Measurements from ENCODE around the gene GRM7.

GRM7 gene

DNA sequence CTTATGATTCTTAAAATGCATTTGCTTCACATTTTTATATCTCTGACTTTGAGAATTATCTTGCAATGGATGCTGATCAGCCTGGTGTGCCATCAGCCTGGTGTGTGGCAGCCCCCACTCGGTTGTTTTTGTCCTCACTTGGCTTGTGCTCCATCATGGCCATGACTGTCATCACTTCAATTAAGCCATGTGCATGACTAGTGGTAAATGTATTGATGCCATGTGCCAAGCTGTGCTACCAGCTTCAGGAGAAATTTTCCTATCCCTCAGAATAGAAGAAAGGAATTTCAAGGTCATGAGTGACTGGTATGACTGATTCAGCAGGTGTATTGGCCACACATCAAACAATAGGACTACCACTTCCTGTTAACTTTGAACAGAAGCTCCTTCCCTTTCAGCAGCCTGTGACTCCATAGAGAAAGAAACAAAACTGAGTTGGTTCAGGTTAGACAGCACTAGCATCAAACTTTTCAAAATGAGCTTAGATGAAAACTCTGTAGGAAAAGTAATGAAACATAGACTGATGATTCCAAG lies 251.7 kb downstream of the GRM7 start:
- in situ Hi-C loops (cut with MboI; ENCODE audit: low sequenced_read_pairs) = no loop called here

DNA sequence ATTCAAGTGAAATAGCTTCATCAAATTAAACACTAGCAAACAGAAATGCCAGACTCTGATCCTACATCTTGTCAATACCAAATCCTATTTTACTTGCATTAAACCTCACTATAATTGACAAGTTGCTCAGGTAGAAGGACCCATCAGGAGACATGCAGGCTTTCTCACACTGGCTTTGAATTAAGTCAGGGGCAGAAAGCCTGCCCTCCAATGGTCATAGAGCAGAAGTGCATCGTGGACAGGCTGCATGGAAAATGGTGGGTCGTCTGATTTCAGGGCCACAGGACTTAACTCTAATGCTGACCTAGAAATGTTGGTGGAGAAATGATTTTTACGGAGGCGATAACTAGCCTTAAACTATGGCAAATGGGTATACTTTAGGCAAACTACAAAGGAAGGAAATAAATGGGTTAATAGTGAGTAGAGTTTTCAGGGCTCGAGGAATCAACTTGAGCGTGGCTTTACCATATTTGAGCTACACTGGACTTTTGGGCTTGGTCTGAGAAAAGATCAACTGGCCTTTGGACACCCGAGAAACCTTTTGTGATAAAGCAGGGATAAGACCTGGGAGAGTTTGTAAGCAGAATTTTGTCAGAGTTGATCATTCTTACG lies 283.9 kb downstream of the GRM7 start:
- in situ Hi-C loops (cut with MboI; ENCODE audit: low sequenced_read_pairs) = no loop called here

DNA sequence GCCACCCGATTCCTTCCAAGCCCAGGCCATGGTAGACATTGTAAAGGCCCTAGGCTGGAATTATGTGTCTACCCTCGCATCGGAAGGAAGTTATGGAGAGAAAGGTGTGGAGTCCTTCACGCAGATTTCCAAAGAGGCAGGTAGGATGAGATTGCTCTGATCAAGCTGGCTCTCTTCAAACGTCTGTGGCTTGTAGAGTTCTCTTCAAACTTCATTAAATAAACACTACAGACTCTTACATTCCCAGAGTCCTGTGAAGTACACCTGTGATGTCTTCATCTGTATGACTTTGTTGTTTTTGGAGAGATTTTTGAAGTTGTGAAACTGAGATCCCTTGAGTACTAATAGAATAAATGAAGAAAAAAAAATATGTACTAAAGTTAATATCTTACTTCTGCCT lies 285.6 kb downstream of the GRM7 start:
- in situ Hi-C loops (cut with MboI; ENCODE audit: low sequenced_read_pairs) = no loop called here

DNA sequence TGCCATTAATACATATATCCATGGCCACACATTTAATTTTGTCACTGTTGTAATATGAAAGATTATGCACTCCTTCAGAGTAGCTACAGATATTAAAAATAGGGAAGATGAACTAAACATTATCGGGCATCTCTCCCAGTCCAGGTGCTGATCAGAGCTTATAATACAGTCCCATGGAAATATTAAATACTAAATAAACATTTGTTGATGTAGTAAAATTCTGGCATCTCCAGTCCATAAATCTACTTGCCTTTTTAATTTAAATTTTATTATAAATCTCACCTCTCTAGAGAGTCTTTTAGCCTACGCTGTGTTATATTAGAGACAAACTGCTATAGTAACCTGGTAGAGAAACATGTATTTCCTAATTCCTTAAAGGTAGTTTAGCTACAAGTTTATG lies 297.6 kb downstream of the GRM7 start:
- in situ Hi-C loops (cut with MboI; ENCODE audit: low sequenced_read_pairs) = no loop called here

DNA sequence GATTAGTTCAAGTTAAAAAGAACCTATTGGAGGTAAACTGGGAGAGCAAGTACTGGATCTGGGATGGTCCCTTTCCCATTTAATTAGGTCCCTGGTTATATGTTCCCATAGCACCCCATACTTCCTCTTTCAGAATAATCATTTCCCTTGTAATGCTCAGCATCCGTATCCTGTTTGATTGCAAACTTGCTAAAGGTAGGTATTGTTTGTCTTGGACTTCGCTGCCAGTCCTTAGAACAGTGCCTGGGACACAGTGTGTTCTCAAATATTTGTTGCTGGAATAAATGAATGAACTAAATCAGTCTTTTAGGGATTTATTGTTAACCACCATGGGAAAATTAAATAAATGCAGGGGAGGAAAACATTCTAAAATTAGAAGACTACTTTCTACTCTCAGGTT lies 299.8 kb downstream of the GRM7 start:
- in situ Hi-C loops (cut with MboI; ENCODE audit: low sequenced_read_pairs) = no loop called here

DNA sequence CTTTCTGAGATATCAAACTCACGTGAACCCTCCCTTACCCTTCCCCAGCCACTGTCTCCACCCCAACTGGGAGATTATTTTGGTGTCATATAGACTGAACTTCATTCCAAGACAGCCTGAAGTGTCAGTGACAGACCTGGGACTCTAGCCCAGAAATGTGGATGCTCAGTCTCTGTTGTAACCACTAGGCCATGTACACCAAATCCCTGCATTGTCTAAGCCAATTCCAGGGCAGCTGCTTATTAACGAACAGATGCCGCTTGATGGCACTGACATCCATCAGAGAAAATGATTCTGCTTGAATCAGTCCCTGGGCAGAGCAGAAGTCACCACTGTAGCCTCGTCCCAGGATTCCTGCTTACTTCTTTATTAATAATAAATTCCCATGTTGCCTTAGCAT lies 305.5 kb downstream of the GRM7 start:
- in situ Hi-C loops (cut with MboI; ENCODE audit: low sequenced_read_pairs) = no loop called here

DNA sequence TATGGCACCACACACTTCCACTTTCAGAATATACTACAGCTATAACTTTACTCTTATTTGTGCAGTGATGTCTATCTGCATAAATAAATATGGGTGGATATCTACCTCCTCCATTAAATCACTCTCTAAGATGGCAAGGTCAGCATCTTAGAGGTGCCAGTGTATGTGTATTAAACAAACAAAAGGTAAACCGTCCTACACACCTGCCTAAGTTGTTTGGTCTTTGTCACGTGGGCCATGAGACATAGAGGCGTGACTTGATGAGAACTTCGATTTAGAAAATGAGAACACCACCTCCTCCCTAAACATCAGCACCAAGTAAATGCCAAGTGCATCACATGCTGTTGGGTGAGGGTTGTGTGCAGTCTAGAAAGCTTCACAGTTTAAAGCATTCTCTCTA lies 310.6 kb downstream of the GRM7 start:
- in situ Hi-C loops (cut with MboI; ENCODE audit: low sequenced_read_pairs) = no loop called here

DNA sequence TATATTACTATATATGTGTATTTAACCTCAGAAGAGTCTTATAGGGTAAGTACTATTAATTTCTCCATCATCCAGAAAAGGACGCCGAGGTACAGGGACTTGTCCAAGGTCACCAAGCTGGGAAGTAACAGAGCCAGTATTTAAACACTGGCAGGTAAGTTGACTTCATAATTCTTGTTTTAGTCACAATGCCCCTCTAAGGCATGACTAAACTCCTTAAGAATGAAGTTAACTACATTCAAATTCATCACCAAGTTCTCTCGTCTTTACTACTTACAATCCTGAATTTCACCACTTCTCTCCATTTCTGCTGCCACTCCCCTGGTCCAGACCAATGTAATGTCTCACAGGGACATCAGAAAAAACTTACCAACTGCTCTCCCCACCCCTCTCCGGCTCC lies 312.1 kb downstream of the GRM7 start:
- in situ Hi-C loops (cut with MboI; ENCODE audit: low sequenced_read_pairs) = no loop called here

DNA sequence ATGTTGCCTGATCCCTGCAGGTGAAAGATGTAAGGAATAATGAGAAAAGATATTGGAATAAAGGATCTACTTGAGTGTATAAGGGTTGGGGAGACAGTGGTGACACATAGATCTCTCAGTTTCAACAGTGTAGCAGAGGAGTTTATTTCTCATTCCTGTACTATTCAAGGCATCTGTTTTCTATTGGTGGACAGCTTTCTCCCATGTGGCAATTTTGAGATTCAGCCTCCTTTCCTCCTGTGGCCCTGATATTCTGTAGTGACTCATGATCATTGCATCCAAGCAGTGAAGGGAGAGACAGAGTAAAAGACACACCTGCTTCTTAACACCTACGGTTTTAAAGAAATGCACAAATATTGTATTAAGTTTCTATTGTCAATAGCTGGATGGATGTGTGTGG lies 327.6 kb downstream of the GRM7 start:
- in situ Hi-C loops (cut with MboI; ENCODE audit: low sequenced_read_pairs) = no loop called here

DNA sequence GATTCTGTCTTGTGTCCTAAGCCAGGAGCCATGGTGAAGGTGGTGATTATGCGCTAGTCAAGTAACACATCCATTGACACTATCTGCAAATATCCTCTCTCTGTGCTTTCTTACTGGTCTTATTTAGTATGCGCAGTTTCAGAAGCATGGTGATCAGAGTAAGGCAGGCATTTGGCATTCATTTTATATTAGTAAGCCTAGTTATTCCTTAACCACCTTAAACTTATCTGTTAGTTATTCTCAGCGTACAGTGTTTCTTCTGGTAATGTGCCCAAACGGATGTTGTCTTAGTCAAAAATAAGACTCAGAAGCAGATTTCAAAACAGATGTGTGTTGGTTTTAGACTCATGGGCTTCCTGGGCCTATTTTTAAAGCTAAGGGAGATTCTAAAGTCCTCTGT lies 329.2 kb downstream of the GRM7 start:
- in situ Hi-C loops (cut with MboI; ENCODE audit: low sequenced_read_pairs) = no loop called here

DNA sequence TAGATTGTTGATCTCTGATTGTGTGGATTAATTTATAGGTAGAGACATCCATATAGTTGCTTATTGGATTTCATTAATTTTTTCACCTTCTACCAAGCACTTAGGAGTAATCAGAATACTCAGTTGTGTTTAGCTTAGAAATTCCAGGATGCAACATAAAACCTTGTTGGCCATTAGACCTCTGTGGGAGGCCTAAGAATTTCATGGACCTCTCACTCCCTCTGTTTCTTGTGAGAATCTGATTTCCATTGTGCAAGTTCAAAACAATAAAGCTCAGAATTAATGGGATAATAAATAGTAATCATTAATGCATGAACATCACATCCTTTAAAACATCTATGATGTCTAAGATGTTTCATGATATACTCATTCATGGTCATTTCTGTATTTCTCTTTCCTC lies 332.4 kb downstream of the GRM7 start:
- in situ Hi-C loops (cut with MboI; ENCODE audit: low sequenced_read_pairs) = no loop called here

DNA sequence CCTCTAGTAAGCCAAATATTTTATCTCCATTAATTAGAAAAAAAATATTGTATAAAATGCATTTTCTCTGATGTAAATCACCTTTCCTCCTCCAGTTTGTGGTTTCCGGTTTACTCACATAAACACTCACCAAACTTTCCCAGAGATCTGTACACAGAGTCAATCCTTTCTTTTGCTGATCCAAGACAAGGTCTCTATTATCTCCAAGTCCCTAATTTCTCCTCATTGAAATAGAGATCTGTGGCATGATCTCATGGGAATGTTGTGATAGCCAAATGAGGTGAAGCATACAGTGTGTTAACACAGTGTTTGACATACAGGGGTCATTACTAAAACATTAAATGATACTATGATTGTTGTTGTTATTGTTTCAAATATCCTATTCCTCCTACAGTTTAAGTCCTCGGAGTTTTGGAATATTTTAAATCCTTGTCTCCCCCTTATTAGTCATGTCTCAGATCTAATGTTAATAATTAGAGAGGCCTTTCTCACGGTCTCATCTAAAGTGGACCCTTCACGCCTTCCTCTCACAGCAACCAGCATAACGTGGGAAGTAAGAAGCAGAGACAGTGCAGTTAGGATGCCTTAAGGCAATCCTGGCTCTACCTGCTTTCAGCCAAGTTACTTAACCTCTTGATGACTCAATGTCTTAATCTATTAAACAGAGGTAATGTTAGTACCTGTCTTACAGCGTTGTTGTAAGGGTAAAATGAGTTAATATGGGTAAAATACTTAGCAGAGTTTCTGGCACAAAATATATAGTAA lies 333.3 kb downstream of the GRM7 start:
- in situ Hi-C loops (cut with MboI; ENCODE audit: low sequenced_read_pairs) = no loop called here

DNA sequence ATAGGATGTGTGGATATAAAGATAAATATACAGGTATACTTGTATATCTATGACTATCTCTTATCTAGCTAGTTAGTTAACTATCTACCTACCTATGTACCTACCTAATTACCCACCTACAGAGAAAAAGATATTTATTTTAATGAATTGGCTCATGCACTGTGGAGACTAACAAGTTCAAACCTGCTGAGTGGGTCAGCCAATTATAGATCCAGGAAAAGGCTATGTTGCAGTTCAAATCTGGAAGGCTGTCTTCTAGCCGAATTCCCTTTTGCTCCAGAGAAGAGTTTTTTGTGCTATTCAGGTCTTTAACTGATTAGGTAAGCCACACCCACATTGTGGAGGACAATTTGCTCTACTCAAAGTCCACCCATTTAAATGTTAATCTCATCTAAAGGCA lies 335.0 kb downstream of the GRM7 start:
- in situ Hi-C loops (cut with MboI; ENCODE audit: low sequenced_read_pairs) = no loop called here

DNA sequence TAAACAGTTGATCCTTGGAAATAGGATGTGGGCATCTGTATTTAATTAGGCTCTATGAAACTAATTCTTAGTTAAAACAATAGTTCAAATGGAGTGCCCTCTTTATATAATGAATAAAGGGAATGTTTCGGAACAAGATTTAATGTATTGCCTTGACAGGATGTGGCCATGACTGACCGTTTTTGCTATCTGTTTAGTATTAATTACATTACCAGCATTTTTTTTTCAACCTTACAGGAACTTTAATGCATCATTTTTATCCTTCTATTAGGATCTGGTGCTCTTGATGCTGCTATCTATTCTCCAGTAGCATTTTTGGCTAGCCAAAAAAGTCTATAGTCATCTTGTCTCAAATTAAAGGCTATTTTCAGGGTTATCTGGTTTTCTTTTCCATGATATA lies 340.9 kb downstream of the GRM7 start:
- in situ Hi-C loops (cut with MboI; ENCODE audit: low sequenced_read_pairs) = no loop called here

DNA sequence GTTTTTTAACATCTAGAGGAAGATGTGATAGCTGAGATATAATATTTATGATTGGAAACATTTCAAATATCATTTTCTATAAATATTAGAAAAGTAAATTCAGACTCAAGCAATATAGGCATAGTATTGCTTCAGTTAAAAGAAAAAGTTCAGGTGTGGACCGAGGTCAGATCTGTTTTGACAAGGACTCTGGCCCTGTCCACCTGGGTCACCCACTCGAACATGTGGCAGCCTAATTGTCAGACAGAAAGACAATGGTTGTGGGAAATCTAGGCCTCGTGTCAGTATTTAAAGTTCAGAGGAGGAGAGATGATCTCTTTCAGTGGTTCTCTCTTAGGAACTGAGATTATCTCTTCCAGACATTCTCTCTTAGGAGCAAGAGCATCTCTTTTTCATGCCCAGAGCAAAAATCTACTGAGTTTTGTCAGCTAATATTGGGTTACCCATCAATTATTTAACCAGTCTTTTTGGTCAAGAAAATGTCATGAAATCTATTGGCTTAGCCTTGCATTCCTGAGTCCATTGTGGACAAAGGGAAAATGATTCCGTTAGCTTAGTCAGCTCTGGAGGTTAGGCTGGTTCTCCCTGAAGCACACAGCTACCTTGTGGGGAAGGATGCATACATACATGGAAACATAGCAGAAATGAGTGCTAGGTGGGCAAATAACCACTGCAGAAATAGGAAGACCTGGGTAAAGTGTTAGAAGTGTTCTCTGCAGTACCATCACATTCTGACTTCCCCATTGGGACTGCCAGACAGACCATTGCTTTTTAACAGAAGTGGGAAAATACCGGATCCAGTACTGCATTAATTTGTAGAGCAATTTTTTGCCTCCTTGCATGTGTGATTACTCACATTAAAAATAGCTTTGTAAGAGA lies 343.3 kb downstream of the GRM7 start:
- in situ Hi-C loops (cut with MboI; ENCODE audit: low sequenced_read_pairs) = no loop called here

DNA sequence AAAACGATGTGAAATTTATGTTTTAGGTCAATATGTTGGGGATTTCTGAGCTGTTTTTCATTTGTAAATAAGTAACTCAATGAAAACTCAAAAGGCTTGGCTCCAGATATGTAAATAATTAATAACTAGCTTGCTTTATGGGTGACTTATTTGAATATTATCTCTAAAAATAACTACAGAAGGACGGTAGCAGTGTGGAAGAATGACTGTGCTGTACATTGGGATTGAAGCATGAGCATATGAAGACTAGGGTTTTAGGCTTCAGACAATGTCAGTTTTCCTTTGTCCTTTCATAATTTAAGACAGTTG lies 343.9 kb downstream of the GRM7 start:
- in situ Hi-C loops (cut with MboI; ENCODE audit: low sequenced_read_pairs) = no loop called here

DNA sequence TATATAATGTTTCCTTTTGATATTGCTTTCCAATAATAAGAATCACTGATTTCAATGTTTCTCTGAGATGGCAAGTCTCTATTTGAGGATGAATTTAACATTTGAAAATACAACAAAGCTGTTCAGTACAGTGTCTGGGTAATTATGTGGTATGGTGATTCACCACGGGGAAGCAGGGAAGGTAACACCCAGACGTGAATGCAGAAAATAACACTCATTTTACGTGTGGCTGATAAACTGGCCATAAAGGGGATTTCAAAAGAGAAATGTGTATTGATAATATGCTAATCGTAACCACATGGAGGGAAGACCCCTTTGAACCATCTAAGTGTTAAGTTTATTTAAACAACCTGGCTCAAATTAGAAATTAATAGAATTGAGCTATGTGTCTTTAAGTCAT lies 344.6 kb downstream of the GRM7 start:
- in situ Hi-C loops (cut with MboI; ENCODE audit: low sequenced_read_pairs) = no loop called here

DNA sequence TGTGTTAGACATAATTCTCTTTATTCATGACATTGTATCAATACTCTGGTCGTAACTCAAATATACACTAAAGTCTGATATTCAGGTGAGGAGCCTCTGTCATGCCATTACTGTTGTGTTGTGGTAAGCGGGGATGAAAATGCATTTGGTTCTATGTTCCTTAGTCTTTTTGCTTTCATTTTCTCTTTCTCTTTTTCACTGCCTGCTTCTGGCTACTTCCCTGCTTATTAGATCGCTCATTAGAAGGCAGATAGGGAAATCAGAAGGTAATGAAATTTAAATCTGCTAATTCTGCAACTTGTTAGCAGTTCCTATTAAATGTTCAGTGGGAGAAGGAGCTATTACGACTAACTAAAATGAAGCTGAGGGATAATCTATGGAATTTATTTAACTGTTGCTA lies 345.0 kb downstream of the GRM7 start:
- in situ Hi-C loops (cut with MboI; ENCODE audit: low sequenced_read_pairs) = no loop called here

DNA sequence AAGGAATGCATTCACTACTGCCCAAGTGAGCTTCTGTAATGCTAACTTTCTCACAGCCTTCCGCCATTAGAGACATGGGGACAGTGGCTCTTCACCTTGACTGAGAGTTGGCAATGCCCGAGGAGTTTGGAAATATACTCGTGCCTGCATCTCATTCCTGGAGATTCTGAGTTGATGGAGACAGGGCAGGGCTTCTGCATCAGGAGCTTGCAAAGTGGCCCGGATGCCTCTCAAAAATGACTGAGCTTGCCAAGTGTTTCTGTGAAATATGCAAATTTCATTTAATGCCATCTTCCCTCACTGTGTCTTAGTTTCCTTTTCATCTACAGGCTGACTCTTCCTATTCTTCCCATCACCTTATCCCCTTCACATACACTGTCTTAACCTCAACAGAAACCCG lies 346.2 kb downstream of the GRM7 start:
- in situ Hi-C loops (cut with MboI; ENCODE audit: low sequenced_read_pairs) = no loop called here

DNA sequence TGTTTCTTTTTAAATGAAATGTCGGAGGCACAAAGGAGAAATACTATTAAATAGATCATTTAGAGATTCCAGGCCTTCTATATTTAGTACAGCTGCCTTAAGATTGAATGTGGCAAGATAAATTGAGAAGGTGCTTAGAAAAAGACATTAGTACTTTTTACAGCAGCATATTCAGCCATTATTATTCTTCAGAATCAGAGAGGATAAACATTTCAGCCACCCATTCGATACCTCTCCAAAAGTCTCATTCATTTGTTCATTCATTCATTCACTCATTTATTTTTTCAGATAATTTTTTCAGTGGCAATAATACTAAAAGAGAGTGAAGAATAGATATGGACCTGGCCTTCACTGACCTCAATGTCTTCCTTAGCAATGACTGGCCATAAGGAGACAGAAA lies 347.0 kb downstream of the GRM7 start:
- in situ Hi-C loops (cut with MboI; ENCODE audit: low sequenced_read_pairs) = no loop called here

DNA sequence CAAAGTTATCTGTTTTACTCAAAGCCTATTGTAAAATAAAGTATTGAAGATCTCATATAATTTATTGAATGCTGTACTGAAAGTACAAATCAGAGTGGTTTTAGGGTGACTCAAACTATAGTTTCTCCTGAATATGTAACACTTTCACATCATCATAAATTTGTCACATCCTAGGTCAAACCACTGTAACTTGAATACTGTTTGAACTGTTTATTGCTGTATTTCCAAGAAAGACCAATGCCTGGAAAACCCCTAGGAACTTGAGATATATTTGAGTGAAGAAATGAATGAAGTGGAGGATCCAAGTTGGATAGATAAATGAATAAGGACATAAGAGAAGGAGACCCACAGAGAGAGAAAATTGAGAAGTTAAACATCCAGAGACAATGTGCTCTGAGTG lies 348.2 kb downstream of the GRM7 start:
- in situ Hi-C loops (cut with MboI; ENCODE audit: low sequenced_read_pairs) = no loop called here

DNA sequence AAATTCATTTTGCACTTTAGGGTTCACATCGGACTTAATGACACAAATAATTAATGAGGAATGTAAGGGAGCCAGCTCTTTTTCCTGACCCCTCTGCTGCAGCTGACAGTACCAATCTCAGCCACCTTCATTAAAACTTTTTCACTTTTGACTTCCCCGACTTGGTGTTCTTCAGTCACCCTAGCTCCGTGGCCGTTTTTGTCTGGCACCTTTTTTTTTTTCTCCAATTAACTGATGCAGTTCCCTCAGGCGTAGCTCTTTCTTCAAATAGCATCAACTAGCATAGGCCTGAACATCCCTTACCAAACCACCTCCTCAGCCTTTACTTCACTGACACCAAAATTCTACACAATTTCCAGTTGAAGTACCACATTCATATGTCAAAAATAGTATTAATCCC lies 350.8 kb downstream of the GRM7 start:
- in situ Hi-C loops (cut with MboI; ENCODE audit: low sequenced_read_pairs) = no loop called here
